ENCODE results near the gene ESPN.

- no peak for TF ChIP-seq CTCF (IDR thresholded peaks at IDR 0.05)
- TF ChIP-seq POLR2AphosphoS5 (IDR thresholded peaks at IDR 0.05): no peak
- TF ChIP-seq POLR2A (IDR thresholded peaks at IDR 0.05): no peak
Observed at GRCh38 chr1:6419397-6419803, 5.2 kb upstream of the ESPN start.

Data from upper lobe of left lung (tissue), 4 donors.